Stimulated activated CD8-positive, alpha-beta memory T cell treated with anti-CD3 and anti-CD28 coated beads, Interleukin-7, amount 100 ng/mL, for 4 hours (primary cell): ENCODE measurements around the gene KLHL13.

Experiments used
- DNase-seq, 2 donors: peaks; one replicate each; pipeline ENCODE4 v3.0.0-alpha.2; 2020; ENCODE audit warnings: low read depth in 2 of 2

The KLHL13 gene

DNA sequence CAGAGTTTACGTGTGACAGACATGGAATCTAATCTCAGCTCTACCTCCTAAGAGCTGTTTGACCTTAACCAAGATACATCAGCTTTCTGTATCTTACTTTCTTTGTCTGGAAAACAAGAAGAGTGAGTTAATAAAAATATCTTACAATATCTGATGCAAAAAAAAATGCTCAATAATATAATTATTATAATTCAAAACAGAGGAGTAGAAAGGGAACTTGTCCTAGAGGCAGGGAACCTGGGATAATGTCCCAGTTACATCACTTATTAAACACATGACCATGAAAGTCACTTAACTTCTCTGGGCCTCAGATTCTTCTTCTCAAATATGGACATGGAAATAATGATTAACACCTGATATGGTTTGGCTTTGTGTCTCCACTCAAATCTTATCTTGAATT, 256.1 kb downstream of the KLHL13 start:
- DNase-seq, result no peak

DNA sequence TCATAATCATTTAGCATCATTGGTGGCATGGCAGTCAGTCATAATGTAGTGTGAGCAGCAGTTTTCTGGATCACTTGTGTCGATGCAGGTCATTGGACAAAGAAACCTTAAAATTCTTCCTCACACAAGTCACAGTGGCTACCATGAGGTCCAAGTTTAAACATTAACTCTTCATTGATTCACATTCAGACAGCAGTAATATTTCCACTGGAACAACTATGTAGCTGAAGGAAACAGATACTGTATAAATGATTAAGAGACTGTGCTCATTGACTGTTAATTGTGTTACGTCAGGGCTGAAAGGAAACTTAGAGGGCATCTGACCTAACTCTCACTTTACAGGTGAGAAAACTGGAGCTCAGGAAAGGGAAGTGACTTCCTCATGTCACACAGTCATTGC, 261.8 kb downstream of the KLHL13 start:
- no peak for DNase-seq

DNA sequence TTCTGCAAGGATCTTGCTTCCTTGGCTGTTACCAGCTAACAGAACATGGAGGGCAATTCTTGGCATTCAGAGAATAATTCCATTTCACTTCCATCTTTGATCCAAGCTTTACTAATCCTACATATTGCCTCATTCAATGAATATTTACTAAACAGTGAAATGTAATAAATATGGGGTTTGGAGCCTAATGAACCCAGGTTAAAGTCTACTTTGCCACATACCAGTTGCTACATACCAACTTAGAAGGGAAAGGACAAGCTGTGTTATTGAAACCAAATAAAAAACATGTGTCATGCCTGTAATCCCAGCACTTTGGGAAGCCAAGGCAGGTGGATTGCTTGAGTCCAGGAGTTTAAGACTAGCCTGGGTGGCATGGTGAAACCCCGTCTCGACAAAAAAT, 265.6 kb downstream of the KLHL13 start:
- no peak for DNase-seq
